Large intestine (tissue), 3 donors: ENCODE results near the gene RRAS2. TPM values are rescaled to one million over a fixed set of nuclear protein-coding genes. Genes with fewer than 3 reads are reported as not detected.

Experiments used
- DNase-seq, 2 donors: peaks; one replicate each; pipeline versions ENCODE4 v3.0.0 to v3.0.0-alpha.2; 2013
- H3K27ac ChIP-seq: one replicate; pipeline ENCODE4 v1.5.1; 2013; ENCODE audit warnings: low read length
- H3K27me3 ChIP-seq: 2 replicates; pipeline ENCODE4 v1.6.1; 2013; ENCODE audit warnings: low read length; ENCODE audit not compliant: control insufficient read depth, insufficient read depth
- H3K36me3 ChIP-seq: 2 replicates; pipeline ENCODE4 v1.6.1; 2013; ENCODE audit warnings: low read length; ENCODE audit not compliant: control insufficient read depth, insufficient read depth
- H3K4me1 ChIP-seq: one replicate; pipeline ENCODE4 v1.6.1; 2013; ENCODE audit warnings: low read length; ENCODE audit not compliant: control insufficient read depth, insufficient read depth
- H3K4me3 ChIP-seq: one replicate; pipeline ENCODE4 v1.5.1; 2013; ENCODE audit warnings: low read length
- H3K9me3 ChIP-seq: one replicate; pipeline ENCODE4 v1.6.1; 2013; ENCODE audit warnings: mild to moderate bottlenecking, low read depth, low read length, moderate library complexity; ENCODE audit not compliant: control insufficient read depth
- WGBS: methylation state at CpG from one replicate; pipeline ENCODE4 v1.1.5; 2013; ENCODE audit warnings: low lambda C conversion rate; ENCODE audit not compliant: insufficient coverage; 5-methylcytosine and 5-hydroxymethylcytosine counted together
- polyA plus RNA-seq: library from polyadenylated mRNA; unstranded; fragments of 120-200 nt; gene quantifications from one replicate; pipeline ENCODE4 v1.2.1, GENCODE V29; 2013

RRAS2 gene
- polyA plus RNA-seq, 1 donor = 59.3 TPM

- DNase-seq = no peak
- H3K4me3 ChIP-seq = no peak overlapping the region
- H3K4me1 ChIP-seq = no peaks in the 10 kb centered on the region
- no peak overlapping the region for H3K27ac ChIP-seq
- no peaks in the 10 kb centered on the region for H3K9me3 ChIP-seq
- WGBS = no CpG with 5 or more reads among the region's 2 CpGs
- H3K27me3 ChIP-seq = no peaks in the 10 kb centered on the region
- H3K36me3 ChIP-seq = no peaks in the 10 kb centered on the region
These were observed 29.3 kb downstream of the RRAS2 start for GRCh38 chr11:14329702-14330101.

GRCh38 chr11:14327116-14327515 lies 31.9 kb downstream of the RRAS2 start:
- no peaks in the 10 kb centered on the region for H3K9me3 ChIP-seq

GRCh38 chr11:14323118-14323676 lies 35.8 kb downstream of the RRAS2 start:
- Histone ChIP-seq H3K9me3 (no peaks in the 10 kb centered on the region), H3K27ac (no peak overlapping the region), H3K4me3 (no peak overlapping the region), H3K4me1 (no peaks in the 10 kb centered on the region), H3K36me3 (no peaks in the 10 kb centered on the region), H3K27me3 (no peaks in the 10 kb centered on the region)
- no peak for DNase-seq
- WGBS = no CpG with 5 or more reads among the region's 6 CpGs

More at GRCh38 chr11:14327116-14327515, 31.9 kb downstream of the RRAS2 start:
- H3K36me3 ChIP-seq = no peaks in the 10 kb centered on the region
- H3K27me3 ChIP-seq = no peaks in the 10 kb centered on the region
- no peaks in the 10 kb centered on the region for H3K4me1 ChIP-seq
- no peak overlapping the region for H3K4me3 ChIP-seq
- DNase-seq = no peak
- no peak overlapping the region for H3K27ac ChIP-seq

- WGBS = 70% methylated on average over 2 of the region's 2 CpGs
- H3K27me3 ChIP-seq = no peaks in the 10 kb centered on the region
- no peaks in the 10 kb centered on the region for H3K4me1 ChIP-seq
- no peaks in the 10 kb centered on the region for H3K36me3 ChIP-seq
- no peak overlapping the region for H3K27ac ChIP-seq
- H3K9me3 ChIP-seq = no peaks in the 10 kb centered on the region
- H3K4me3 ChIP-seq = no peak overlapping the region
- no peak for DNase-seq
These were observed 36.5 kb downstream of the RRAS2 start for GRCh38 chr11:14322510-14322909.

GRCh38 chr11:14320020-14320419 lies 39.0 kb downstream of the RRAS2 start:
- DNase-seq = no peak
- no CpG with 5 or more reads among the region's 3 CpGs for WGBS
- H3K9me3 ChIP-seq = no peaks in the 10 kb centered on the region

GRCh38 chr11:14318581-14318981 lies 40.4 kb downstream of the RRAS2 start:
- Histone ChIP-seq H3K4me3 (no peak overlapping the region), H3K4me1 (no peaks in the 10 kb centered on the region), H3K27ac (no peak overlapping the region), H3K9me3 (no peaks in the 10 kb centered on the region), H3K27me3 (no peaks in the 10 kb centered on the region), H3K36me3 (no peaks in the 10 kb centered on the region)
- WGBS = no CpG with 5 or more reads among the region's 1 CpG
- no peak for DNase-seq

More at GRCh38 chr11:14320020-14320419, 39.0 kb downstream of the RRAS2 start:
- Histone ChIP-seq H3K4me1 (no peaks in the 10 kb centered on the region), H3K27ac (no peak overlapping the region), H3K27me3 (no peaks in the 10 kb centered on the region), H3K4me3 (no peak overlapping the region), H3K36me3 (no peaks in the 10 kb centered on the region)

- 60% methylated on average over 1 of the region's 7 CpGs for WGBS
- Histone ChIP-seq H3K27me3 (no peaks in the 10 kb centered on the region), H3K4me1 (no peaks in the 10 kb centered on the region), H3K36me3 (no peaks in the 10 kb centered on the region), H3K9me3 (no peaks in the 10 kb centered on the region), H3K27ac (no peak overlapping the region), H3K4me3 (no peak overlapping the region)
- no peak for DNase-seq
These were observed 41.2 kb downstream of the RRAS2 start for GRCh38 chr11:14317659-14318325.

GRCh38 chr11:14315130-14315529 lies 43.9 kb downstream of the RRAS2 start:
- H3K9me3 ChIP-seq = no peaks in the 10 kb centered on the region
- no peak overlapping the region for H3K27ac ChIP-seq
- no CpG with 5 or more reads among the region's 2 CpGs for WGBS
- DNase-seq = no peak
- no peaks in the 10 kb centered on the region for H3K27me3 ChIP-seq
- no peaks in the 10 kb centered on the region for H3K36me3 ChIP-seq
- peaks cover 7% of the 10 kb centered on the region for H3K4me1 ChIP-seq
- no peak overlapping the region for H3K4me3 ChIP-seq

- DNase-seq = no peak
- H3K27ac ChIP-seq = no peak overlapping the region
- no peaks in the 10 kb centered on the region for H3K27me3 ChIP-seq
- no peaks in the 10 kb centered on the region for H3K9me3 ChIP-seq
- H3K4me3 ChIP-seq = no peak overlapping the region
- WGBS = 82% methylated on average over 2 of the region's 2 CpGs
- H3K4me1 ChIP-seq = peaks cover 17% of the 10 kb centered on the region
- no peaks in the 10 kb centered on the region for H3K36me3 ChIP-seq
These were observed 44.9 kb downstream of the RRAS2 start for GRCh38 chr11:14314127-14314526.

- Histone ChIP-seq H3K9me3 (no peaks in the 10 kb centered on the region), H3K36me3 (no peaks in the 10 kb centered on the region), H3K4me1 (peaks cover 26% of the 10 kb centered on the region), H3K4me3 (no peak overlapping the region), H3K27me3 (no peaks in the 10 kb centered on the region), H3K27ac (no peak overlapping the region)
- no peak for DNase-seq
- WGBS = 79% methylated on average over 2 of the region's 4 CpGs
These were observed 46.1 kb downstream of the RRAS2 start for GRCh38 chr11:14312736-14313438.
